Adipocyte (in vitro differentiated cells): ENCODE results near the gene PLSCR1.
"Not testable (repeated sequence)": the region's sequence is repeated elsewhere in the genome, so short reads cannot be mapped to it uniquely, and the experiment has no call there.

Experiments
- DNase-seq: peaks from one replicate; pipeline ENCODE4 v3.0.0-alpha.2; 2015; ENCODE audit warnings: low read depth
- H3K27me3 ChIP-seq: replicated peaks from 2 replicates; pipeline ENCODE4 v1.7.0; 2013; ENCODE audit warnings: mild to moderate bottlenecking, low read length, moderate library complexity; ENCODE audit not compliant: control insufficient read depth, insufficient read depth
- H3K36me3 ChIP-seq: 2 replicates; pipeline ENCODE4 v1.7.0; 2013; ENCODE audit warnings: low read length, mild to moderate bottlenecking, moderate library complexity; ENCODE audit not compliant: control insufficient read depth, insufficient read depth, severe bottlenecking
- H3K4me1 ChIP-seq: 2 replicates; pipeline ENCODE4 v1.7.0; 2013; ENCODE audit warnings: mild to moderate bottlenecking, low read length, moderate library complexity; ENCODE audit not compliant: control insufficient read depth, insufficient read depth
- H3K4me3 ChIP-seq: 2 replicates; pipeline ENCODE4 v1.7.0; 2013; ENCODE audit warnings: mild to moderate bottlenecking, low read length, moderate library complexity
- H3K9ac ChIP-seq: 2 replicates; pipeline ENCODE4 v1.7.0; 2013; ENCODE audit warnings: mild to moderate bottlenecking, low read length, moderate library complexity
- H3K9me3 ChIP-seq: 2 replicates; pipeline ENCODE4 v1.7.0; 2013; ENCODE audit warnings: mild to moderate bottlenecking, low read length, moderate library complexity; ENCODE audit not compliant: control insufficient read depth

PLSCR1 gene

DNA sequence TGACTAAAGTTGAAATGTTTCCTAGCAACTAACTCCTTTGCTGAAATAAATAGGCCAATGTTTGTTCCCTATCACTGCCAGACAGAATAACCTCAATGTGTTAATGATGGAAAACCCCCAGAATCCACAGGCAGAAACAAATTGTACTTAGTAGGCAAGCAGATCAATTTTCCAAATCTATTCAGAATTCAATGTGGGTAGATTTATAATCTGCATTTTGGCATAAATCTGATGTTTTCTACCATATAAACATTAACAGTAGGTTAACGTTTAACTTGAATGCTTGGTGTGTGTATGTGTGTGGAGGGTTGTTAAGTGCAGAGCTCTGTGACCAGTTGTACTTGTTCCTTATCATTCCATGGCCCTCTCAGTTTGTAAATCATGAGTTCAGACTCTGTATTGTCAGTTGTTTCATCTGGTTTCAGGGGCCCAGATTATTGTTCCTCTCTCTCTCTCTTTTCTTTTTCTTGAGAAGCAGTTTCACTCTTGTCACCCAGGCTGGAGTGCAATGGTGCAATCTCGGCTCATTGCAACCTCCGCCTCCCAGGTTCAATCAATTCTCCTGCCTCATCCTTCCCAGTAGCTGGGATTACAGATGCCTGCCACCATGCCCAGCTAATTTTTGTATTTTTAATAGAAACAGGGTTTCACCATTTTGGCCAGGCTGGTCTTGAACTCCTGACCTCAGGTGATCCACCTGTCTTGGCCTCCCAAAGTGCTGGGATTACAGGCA, 32.8 kb downstream of the PLSCR1 start:
- Histone ChIP-seq H3K4me1 (peaks cover 15% of the 10 kb centered on the region), H3K36me3 (peaks cover 34% of the 10 kb centered on the region), H3K27me3 (no peaks in the 10 kb centered on the region), H3K4me3 (no peak overlapping the region), H3K9me3 (no peaks in the 10 kb centered on the region), H3K9ac (no peak overlapping the region)
- DNase-seq: no peak

DNA sequence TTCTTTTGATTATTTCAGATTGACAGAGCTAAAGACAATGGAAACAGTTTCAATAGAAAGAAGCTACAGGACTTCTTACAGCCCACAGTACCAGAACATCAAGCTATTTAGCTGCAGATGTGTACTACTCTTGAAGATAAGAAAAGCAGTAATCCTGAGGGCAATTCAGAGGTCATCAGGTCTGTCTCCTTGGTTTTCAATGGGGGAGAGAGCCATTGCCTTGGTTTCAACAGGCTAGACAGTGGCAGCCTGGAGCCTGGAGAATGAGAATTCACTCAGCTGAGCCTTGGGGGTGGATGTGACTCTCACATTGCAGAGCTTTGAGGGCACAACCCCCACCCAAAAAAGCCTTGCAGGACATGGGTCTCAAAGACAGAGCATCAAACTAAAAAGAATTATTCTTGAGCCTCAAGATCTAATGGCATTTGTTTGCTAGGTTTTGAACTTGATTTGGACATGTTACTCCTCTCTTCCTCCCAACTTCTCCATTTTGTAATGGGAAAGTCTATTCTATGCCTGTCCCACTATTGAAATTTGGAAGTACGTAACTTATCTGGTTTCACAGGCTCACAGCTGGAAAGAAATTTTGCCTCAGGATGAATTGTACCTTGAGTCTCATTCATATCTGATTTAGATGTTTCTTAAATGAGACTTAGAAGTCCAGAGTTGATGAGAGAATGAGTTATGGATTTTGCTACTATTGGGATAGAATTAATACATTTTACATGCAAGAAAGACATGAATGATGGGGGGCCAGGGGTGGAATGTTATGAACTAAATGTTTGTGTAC, 36.9 kb downstream of the PLSCR1 start:
- no peaks in the 10 kb centered on the region for H3K27me3 ChIP-seq
- peaks cover 32% of the 10 kb centered on the region for H3K4me1 ChIP-seq
- no peak overlapping the region for H3K4me3 ChIP-seq

DNA sequence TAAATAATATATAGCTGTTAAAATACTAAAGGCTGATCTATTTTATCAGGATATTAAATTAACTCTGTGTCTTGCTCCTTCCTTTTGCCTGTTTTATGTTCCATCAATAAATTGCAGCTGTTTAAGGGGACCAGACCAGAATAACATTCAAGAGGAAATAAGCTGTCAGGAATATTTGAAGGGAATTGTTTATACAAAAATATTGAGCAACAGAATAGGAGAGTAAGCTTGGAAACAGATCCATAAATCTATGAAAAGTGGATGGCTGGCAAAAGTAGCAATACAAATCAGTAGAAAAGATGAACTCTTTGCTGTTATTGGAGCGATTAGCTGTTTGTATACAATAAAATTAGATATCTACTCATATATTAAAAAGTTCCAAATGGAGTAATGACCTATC, 38.9 kb downstream of the PLSCR1 start:
- H3K4me1 ChIP-seq: peaks cover 32% of the 10 kb centered on the region
- no peaks in the 10 kb centered on the region for H3K9me3 ChIP-seq
- no peaks in the 10 kb centered on the region for H3K27me3 ChIP-seq
- no peak overlapping the region for H3K9ac ChIP-seq
- H3K36me3 ChIP-seq: no peaks in the 10 kb centered on the region
- DNase-seq: peak; percentile 50
- H3K4me3 ChIP-seq: no peak overlapping the region

More for the DNA sequence above, 36.9 kb downstream of the PLSCR1 start:
- Histone ChIP-seq H3K9me3 (no peaks in the 10 kb centered on the region), H3K9ac (no peak overlapping the region), H3K36me3 (peaks cover 2% of the 10 kb centered on the region)
- no peak for DNase-seq

DNA sequence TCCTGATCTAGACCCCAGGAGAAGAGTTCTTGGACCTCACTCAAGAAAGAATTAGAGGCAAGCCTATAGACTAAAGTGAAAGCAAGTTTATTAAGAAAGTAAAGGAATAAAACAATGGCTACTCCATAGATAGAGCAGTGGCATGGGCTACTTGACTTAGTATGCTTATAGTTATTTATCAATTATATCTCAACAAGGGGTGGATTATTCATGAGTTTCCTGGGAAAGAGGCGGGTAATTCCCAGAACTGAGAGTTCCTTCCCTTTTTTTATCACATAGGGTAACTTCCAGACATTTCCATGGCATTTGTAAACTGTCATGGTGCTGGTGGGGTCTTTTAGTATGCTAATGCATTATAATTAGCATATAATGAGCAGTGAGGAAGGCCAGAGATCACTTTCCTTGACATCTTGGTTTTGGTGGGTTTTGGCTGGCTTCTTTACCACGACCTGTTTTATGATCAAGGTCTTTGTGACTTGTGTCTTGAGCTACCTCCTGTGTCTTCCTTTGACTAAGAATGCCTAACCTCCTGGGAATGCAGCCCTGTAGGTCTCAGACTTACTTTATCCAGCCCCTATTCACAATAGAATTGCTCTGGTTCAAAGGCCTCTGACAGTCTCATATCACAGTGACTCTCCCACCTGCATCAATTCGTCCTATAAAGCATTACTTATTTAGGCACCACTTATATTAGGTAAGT, 39.8 kb downstream of the PLSCR1 start:
- Histone ChIP-seq H3K9ac (no peak overlapping the region), H3K36me3 (no peaks in the 10 kb centered on the region), H3K9me3 (no peaks in the 10 kb centered on the region), H3K4me3 (no peak overlapping the region), H3K4me1 (peaks cover 32% of the 10 kb centered on the region), H3K27me3 (no peaks in the 10 kb centered on the region)
- no peak for DNase-seq

DNA sequence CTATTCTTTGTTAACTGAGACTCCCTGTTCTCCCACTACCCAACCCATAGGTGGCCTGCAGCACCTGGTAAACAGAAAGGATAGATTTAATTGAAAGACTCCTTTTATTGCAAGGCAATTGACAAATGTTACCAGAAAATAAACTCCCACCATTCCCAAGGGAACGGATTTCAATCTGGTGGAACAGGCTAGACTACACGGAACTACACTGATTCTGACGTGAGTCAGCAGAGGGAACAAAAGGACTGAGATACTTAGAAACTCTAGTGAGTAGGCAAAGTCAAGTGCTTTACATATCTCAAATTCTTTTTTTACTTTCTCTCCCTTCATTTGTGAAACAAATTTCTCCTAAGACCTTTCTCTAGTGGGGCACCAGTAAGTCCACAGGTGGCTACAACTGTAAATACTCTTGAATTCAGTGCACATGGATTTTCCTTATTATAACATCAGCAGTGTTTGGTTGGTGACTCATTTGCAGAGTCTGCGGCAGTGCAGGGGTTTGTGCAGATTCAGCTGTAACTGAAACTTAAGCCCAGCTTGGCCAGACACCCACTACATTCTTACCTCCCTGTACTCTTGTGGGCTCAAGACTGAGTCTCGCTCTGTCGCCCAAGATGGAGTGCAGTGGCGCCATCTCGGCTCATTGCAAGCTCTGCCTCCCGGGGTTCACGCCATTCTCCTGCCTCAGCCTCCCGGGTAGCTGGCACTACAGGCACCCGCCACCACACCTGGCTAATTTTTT, 40.8 kb downstream of the PLSCR1 start:
- peak overlapping the region; percentile 49 for H3K4me3 ChIP-seq

GRCh38 chr3:146502887-146503460, 41.4 kb downstream of the PLSCR1 start:
- Histone ChIP-seq H3K4me3 (peak overlapping the region; percentile 49), H3K4me1 (peaks cover 32% of the 10 kb centered on the region), H3K9ac (no peak overlapping the region), H3K9me3 (no peaks in the 10 kb centered on the region), H3K36me3 (no peaks in the 10 kb centered on the region), H3K27me3 (no peaks in the 10 kb centered on the region)
- DNase-seq: peak; percentile 18

More for the DNA sequence above, 40.8 kb downstream of the PLSCR1 start:
- Histone ChIP-seq H3K4me1 (peaks cover 32% of the 10 kb centered on the region), H3K9ac (no peak overlapping the region), H3K27me3 (no peaks in the 10 kb centered on the region), H3K9me3 (no peaks in the 10 kb centered on the region), H3K36me3 (no peaks in the 10 kb centered on the region)
- peak; percentile 76 for DNase-seq

- H3K9me3 ChIP-seq: no peaks in the 10 kb centered on the region
- H3K36me3 ChIP-seq: no peaks in the 10 kb centered on the region
- H3K4me1 ChIP-seq: peaks cover 28% of the 10 kb centered on the region
- no peak overlapping the region for H3K9ac ChIP-seq
- H3K4me3 ChIP-seq: no peak overlapping the region
- no peaks in the 10 kb centered on the region for H3K27me3 ChIP-seq
- DNase-seq: no peak
Observed at GRCh38 chr3:146501752-146502151, 42.7 kb downstream of the PLSCR1 start.

DNA sequence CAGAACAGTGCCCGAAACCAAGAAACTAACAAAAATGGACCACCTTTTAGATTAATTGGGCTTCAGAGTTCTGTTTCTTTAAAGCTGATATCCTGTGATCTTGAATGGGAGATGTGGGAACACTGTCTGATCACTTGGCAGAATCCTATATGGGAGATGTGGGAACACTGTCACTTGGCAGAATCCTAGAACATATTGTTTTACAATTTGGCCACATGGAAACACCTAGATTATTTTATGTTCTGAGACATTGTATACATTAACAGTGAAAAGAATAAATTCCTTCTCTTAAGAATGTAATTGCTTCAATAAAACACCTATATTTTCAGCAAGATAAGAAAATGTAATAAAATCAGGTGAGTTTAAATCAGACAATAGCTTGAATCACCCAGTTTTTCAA, 44.7 kb downstream of the PLSCR1 start:
- Histone ChIP-seq H3K36me3 (no peaks in the 10 kb centered on the region), H3K27me3 (no peaks in the 10 kb centered on the region), H3K4me3 (no peak overlapping the region), H3K9ac (no peak overlapping the region), H3K9me3 (no peaks in the 10 kb centered on the region), H3K4me1 (peaks cover 25% of the 10 kb centered on the region)
- no peak for DNase-seq

- DNase-seq: no peak
- Histone ChIP-seq H3K9ac (no peak overlapping the region), H3K9me3 (no peaks in the 10 kb centered on the region)
Observed at GRCh38 chr3:146498002-146498736, 46.2 kb downstream of the PLSCR1 start.

DNA sequence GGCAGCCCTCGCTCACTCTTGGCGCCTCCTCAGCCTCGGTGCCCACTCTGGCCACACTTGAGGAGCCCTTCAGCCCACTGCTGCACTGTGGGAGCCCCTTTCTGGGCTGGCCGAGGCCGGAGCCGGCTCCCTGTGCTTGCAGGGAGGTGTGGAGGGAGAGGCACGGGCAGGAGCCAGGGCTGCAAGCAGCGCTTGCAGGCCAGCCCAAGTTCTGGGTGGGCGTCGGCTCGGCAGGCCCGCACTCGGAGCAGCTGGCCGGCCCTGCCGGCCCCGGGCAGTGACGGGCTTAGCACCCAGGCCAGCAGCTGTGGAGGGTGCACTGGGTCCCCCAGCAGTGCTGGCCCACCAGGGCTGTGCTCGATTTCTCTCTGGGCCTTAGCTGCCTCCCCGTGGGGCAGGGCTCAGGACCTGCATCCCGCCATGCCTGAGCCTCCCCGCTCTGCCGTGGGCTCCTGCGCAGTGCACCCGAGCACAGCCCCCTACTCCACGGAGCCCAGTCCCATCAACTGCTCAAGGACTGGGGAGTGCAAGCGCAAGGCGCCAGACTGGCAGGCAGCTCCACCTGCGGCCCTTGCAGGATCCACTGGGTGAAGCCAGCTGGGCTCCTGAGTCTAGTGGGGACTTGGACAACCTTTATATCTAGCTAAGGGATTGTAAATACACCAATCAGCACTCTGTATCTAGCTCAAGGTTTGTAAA, 47.1 kb downstream of the PLSCR1 start:
- peaks cover 32% of the 10 kb centered on the region for H3K4me1 ChIP-seq
- H3K4me3 ChIP-seq, DNase-seq, H3K9me3 ChIP-seq, H3K9ac ChIP-seq, H3K27me3 ChIP-seq, H3K36me3 ChIP-seq: not testable (repeated sequence)

More at GRCh38 chr3:146498002-146498736, 46.2 kb downstream of the PLSCR1 start:
- Histone ChIP-seq H3K4me3 (no peak overlapping the region), H3K4me1 (peaks cover 24% of the 10 kb centered on the region), H3K36me3 (no peaks in the 10 kb centered on the region), H3K27me3 (no peaks in the 10 kb centered on the region)
